ENCODE results near the gene SGF29. TPM values are rescaled to one million over a fixed set of nuclear protein-coding genes. Genes with fewer than 3 reads are reported as not detected.

SGF29 gene
- total RNA-seq, 1 experiment from 2014 or later, result 23.5 TPM

DNA sequence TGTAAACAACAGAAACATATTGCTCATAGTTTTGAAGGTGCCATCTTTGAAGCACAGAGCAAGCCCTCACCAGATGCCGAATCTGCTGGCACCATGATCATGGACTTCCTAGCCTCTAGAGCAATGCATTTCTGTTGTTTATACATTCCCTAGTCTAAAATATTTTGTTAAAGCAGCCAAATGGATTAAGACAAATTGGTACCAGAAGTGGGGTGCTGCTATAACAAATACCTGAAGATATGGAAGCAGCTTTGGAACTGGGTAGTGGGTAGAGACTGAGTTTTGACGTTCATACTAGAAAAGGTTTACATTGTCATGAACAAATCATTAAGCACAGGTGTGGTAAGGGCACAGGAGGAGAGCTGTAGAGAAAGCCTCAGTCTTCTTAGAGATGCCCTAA, 13.6 kb downstream of the SGF29 start:
- TF ChIP-seq, protein P1, sequence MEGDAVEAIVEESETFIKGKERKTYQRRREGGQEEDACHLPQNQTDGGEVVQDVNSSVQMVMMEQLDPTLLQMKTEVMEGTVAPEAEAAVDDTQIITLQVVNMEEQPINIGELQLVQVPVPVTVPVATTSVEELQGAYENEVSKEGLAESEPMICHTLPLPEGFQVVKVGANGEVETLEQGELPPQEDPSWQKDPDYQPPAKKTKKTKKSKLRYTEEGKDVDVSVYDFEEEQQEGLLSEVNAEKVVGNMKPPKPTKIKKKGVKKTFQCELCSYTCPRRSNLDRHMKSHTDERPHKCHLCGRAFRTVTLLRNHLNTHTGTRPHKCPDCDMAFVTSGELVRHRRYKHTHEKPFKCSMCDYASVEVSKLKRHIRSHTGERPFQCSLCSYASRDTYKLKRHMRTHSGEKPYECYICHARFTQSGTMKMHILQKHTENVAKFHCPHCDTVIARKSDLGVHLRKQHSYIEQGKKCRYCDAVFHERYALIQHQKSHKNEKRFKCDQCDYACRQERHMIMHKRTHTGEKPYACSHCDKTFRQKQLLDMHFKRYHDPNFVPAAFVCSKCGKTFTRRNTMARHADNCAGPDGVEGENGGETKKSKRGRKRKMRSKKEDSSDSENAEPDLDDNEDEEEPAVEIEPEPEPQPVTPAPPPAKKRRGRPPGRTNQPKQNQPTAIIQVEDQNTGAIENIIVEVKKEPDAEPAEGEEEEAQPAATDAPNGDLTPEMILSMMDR (IDR thresholded peaks at IDR 0.05; ENCODE audit: unreplicated experiment), result no peak
- Mint-ChIP-seq H3K36me3 (ENCODE audit: insufficient read depth, unreplicated experiment) (peaks cover 6% of the 10 kb centered on the region), H3K27me3 (ENCODE audit: insufficient read depth, unreplicated experiment) (no peaks in the 10 kb centered on the region), H3K4me3 (ENCODE audit: unreplicated experiment) (no peak overlapping the region), H3K4me1 (ENCODE audit: insufficient read depth, unreplicated experiment) (peaks cover 6% of the 10 kb centered on the region), H3K27ac (ENCODE audit: low read depth, unreplicated experiment) (no peak overlapping the region), H3K9me3 (ENCODE audit: unreplicated experiment) (peaks cover 7% of the 10 kb centered on the region)
- no TSS peak for BruUV-seq (replicated peaks)
- ChIA-PET POLR2A (no interaction called here), CTCF (interaction anchor here (1.1 kb wide), 1 partner anchor 28 kb away, joined by 3 read pairs; no protein-coding TSS in a partner anchor)
- intact Hi-C loops (cut with micrococcal nuclease), result no loop called here
- no peak for DNase-seq (ENCODE audit: unreplicated experiment)

DNA sequence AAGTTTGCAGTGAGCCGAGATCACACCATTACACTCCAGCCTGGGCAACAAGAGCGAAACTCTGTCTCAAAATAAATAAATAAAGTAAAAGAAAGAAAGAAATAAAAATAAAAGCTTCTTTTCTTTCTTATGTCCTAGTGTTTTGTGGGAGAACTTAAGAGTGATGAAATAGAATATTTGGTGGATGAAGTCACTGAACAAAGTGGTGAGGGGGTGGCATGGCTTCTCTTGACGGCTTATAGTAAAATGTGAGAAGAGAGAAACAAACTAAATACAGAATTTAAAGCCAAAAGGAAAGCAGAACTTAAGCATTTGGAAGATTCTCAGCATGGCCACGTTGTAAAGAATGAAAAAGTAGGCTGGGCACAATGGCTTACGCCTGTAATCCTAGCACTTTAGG, 15.3 kb downstream of the SGF29 start:
- Mint-ChIP-seq H3K4me3 (ENCODE audit: unreplicated experiment) (no peak overlapping the region), H3K27ac (ENCODE audit: low read depth, unreplicated experiment) (peak overlapping the region; percentile 59), H3K36me3 (ENCODE audit: insufficient read depth, unreplicated experiment) (peaks cover 11% of the 10 kb centered on the region), H3K4me1 (ENCODE audit: insufficient read depth, unreplicated experiment) (peaks cover 6% of the 10 kb centered on the region), H3K27me3 (ENCODE audit: insufficient read depth, unreplicated experiment) (no peaks in the 10 kb centered on the region), H3K9me3 (ENCODE audit: unreplicated experiment) (peaks cover 7% of the 10 kb centered on the region)
- POLR2A ChIA-PET, result interaction anchor here (0.9 to 1.3 kb wide), 3 partner anchors 9 to 15 kb away, joined by 3 to 5 read pairs (median 4); partner anchors contain the start of gene SGF29
- TF ChIP-seq, protein P1 (IDR thresholded peaks at IDR 0.05; ENCODE audit: unreplicated experiment), result no peak
- no TSS peak for BruUV-seq (replicated peaks)
- intact Hi-C loops (cut with micrococcal nuclease), result no loop called here
- CTCF ChIA-PET, result interaction anchor here (0.6 to 1.2 kb wide), 2 partner anchors 14 to 28 kb away, joined by 3 read pairs; partner anchors contain the start of gene SULT1A2
- DNase-seq (ENCODE audit: unreplicated experiment), result no peak

DNA sequence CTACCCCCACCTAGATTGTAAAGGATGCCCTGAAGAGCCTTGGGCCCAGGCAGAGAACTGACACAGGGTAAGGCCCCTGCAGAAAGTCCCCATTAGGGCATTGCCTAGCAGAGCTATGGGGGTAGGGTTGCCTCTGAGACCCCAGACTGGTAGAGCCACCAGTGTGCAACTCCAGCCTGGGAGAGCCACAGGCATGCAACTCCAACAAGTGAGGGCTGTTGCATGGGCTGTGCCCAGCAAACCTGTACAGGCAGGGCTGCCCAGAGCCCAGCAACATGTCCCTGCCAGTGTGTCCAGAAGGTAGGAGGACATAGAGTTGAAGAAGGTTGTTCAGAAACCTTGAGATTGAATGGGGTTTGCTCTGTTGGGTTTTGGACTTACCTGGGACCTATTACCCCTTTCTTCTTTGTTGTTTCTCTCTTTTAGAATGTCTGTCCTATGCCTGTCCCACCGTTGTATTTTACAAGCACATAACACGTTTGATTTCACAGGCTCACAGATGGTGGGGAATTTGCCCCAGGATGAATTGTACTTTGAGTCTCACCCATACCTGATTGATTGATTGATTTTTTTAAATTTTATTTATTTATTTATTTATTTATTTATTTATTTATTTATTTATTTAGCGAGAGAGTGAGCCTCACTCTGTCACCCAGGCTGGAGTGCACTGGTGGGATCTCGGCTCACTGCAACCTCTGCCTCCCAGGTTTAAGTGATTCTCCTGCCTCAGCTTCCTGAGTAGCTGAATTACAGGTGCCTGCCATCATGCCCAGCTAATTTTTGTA, 16.4 kb downstream of the SGF29 start:
- no peak for DNase-seq (ENCODE audit: unreplicated experiment)
- Mint-ChIP-seq H3K36me3 (ENCODE audit: insufficient read depth, unreplicated experiment) (peaks cover 18% of the 10 kb centered on the region), H3K27me3 (ENCODE audit: insufficient read depth, unreplicated experiment) (no peaks in the 10 kb centered on the region), H3K27ac (ENCODE audit: low read depth, unreplicated experiment) (no peak overlapping the region), H3K9me3 (ENCODE audit: unreplicated experiment) (peaks cover 7% of the 10 kb centered on the region), H3K4me3 (ENCODE audit: unreplicated experiment) (no peak overlapping the region), H3K4me1 (ENCODE audit: insufficient read depth, unreplicated experiment) (peaks cover 11% of the 10 kb centered on the region)
- ChIA-PET CTCF (interaction anchor here (0.6 kb wide), 2 partner anchors 13 to 21 kb away, joined by 3 to 4 read pairs; no protein-coding TSS in a partner anchor), POLR2A (no interaction called here)
- BruUV-seq (replicated peaks), result no TSS peak
- TF ChIP-seq, protein P1 (IDR thresholded peaks at IDR 0.05; ENCODE audit: unreplicated experiment), result no peak
- intact Hi-C loops (cut with micrococcal nuclease), result no loop called here

DNA sequence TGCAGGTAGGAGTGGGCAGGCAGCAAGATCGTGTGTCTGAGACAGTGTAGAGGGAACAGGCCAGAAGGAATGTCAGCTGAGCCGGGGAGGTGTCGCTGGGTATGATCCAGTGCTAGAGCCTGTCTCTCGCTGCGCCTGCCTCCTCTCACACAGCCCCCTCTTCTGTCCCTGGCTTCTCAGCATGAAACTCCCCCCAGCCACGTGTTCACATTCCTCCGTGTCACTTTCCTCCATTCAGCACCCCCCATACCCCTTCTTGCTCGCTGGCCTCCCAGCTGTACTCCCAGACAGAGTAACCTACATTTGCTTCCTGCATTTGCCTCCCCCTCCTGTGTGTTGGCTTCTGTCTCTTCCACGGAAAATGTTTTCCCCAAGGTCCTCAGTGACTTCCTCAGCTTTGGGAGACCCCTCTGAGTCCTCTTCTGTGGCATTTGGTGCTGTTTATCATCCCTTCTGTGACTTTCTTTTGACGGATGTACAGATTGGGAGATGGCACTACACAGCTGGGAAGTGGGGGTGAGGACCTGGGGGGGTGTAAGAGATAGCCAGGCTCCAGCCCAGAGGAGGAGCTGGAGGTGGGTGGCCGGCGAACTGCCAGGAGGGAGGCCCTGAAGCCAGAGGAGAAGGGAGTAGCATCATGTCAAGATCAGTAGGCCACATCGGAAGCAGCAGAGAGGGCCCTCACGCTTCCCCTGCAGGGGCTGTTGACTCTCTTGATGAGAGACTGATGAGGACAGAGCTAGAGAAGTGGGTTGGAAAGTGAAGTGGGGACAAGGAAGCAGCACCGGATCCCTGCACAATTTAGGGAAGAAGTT, 19.2 kb downstream of the SGF29 start:
- Mint-ChIP-seq H3K27ac (ENCODE audit: low read depth, unreplicated experiment) (no peak overlapping the region), H3K36me3 (ENCODE audit: insufficient read depth, unreplicated experiment) (peaks cover 12% of the 10 kb centered on the region), H3K4me1 (ENCODE audit: insufficient read depth, unreplicated experiment) (peaks cover 11% of the 10 kb centered on the region), H3K27me3 (ENCODE audit: insufficient read depth, unreplicated experiment) (no peaks in the 10 kb centered on the region), H3K9me3 (ENCODE audit: unreplicated experiment) (no peaks in the 10 kb centered on the region), H3K4me3 (ENCODE audit: unreplicated experiment) (no peak overlapping the region)
- ChIA-PET CTCF (interaction anchor here (0.7 kb wide), 1 partner anchor 368 kb away, joined by 5 read pairs; no protein-coding TSS in a partner anchor), POLR2A (no interaction called here)
- intact Hi-C loops (cut with micrococcal nuclease), result no loop called here
- no TSS peak for BruUV-seq (replicated peaks)
- TF ChIP-seq, protein P1 (IDR thresholded peaks at IDR 0.05; ENCODE audit: unreplicated experiment), result no peak
- DNase-seq (ENCODE audit: unreplicated experiment), result no peak

All from MCF 10A (cell line).